Heart left ventricle (tissue), 13 donors: ENCODE results near the gene TGFBR2.

Source experiments
- CTCF ChIP-seq, 12 donors: fragments of 200-600 bp; sonication (generic) in 4 of 12; IDR thresholded peaks; one replicate each; pipeline versions ENCODE4 v1.5.0 to v1.8.0; 2018 to 2022; ENCODE audit warnings: antibody characterized with exemption in 12 of 12, mild to moderate bottlenecking in 5 of 12
- POLR2A ChIP-seq, 2 donors: fragments of 450-650 bp; IDR thresholded peaks; one replicate each; pipeline ENCODE4 v1.6.1; 2017; ENCODE audit warnings: antibody characterized with exemption in 2 of 2, mild to moderate bottlenecking in 2 of 2, moderate library complexity in 2 of 2
- donor health status: ischemic (EF 13 %, LVEDD 7.1; RV severe dilation, severe dysfunction).
- donor health status: DM: no; HTN: yes; CAD: no.
- donor health status: DM: no; HTN: no; CAD: no.
- donor health status: ischemic (EF 25% LVEDD 6.9; RV normal size, moderate dysfunction).
- donor health status: ischemic (EF 25% LVEDD 5.7; RV mildly dilated, moderate dysfunction).
- donor health status: ischemic (EF 35%, LVEDD 5.7; RV mildly dilated, moderate dysfunction).
- donor health status: nonischemic (EF 11% LVEDD 7.7; RV severe dilation, severe dysfunction).
- donor health status: DM: yes; HTN: yes; CAD: no.
- donor health status: PGD.
- donor health status: ischemic (EF 29% LVEDD 5.4; RV normal size, mild dysfunction).
- donor health status: nonischemic (EF 23%, LVEDD 6.1; RV moderate dilation, normal function).

DNA sequence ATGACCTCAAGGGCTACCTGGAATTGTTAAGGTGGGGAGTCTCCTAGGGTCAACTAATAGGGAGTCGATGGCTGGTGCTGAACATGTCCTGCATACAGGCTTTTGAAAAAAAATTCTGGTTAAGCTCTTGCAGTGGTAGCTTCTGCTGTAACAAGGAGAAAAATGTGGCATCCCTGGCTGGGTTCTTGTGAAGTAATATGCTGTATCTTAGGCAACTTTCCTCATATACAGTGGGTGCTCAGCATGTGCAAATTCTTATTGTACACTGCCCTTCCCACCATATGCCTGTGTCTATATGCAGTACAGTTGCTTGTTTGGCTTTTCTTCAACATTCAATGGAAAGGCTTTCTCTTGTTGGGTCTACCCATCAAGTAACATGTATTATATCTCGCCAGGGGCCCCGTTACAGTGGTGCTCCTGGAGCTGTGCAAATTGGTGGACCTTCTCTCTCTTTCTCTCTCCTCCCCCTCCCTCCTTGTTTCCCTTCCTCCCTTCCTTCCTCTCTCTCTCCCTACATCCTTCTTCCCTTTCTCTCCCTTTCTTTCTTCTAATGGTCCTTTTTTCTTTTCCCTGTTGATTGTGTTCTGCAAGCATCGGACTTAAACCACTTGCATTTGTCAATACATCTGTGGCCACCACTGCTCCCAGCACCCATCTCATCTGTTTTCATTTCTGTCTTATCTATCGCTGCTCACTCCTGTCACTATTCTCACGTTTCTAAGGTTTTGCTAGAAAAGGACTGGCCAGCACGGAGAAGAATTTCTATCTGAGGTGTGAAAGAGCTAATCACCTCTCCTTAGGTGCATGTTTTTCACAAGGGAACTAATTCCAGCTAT, 35.2 kb downstream of the TGFBR2 start:
- TF ChIP-seq CTCF (IDR thresholded peaks at IDR 0.05) = no peak
- TF ChIP-seq POLR2A (IDR thresholded peaks at IDR 0.05) = no peak
